Testis (tissue), 2 donors: ENCODE results near the gene SETD5.

ENCODE experiments used
- CTCF ChIP-seq, 3 experiments: fragments of 450-650 bp in 2 of 3; fragments of 200-600 bp in 1 of 3; sonication (generic) in 1 of 3; IDR thresholded peaks; one replicate each; pipeline ENCODE4 v1.5.1; 2016 to 2019; ENCODE audit warnings: antibody characterized with exemption in 3 of 3, mild to moderate bottlenecking in 2 of 3, moderate library complexity in 1 of 3
- POLR2A ChIP-seq: fragments of 450-650 bp; IDR thresholded peaks from one replicate; pipeline ENCODE4 v1.6.1; 2017; ENCODE audit warnings: antibody characterized with exemption, mild to moderate bottlenecking, moderate library complexity

GRCh38 chr3:9469986-9470385, 72.6 kb downstream of the SETD5 start:
- TF ChIP-seq POLR2A, result no peak
- TF ChIP-seq CTCF (IDR thresholded peaks at IDR 0.05), result no peak
